ENCODE measurements around the gene TANGO2. TPM values are rescaled to one million over a fixed set of nuclear protein-coding genes. Genes with fewer than 3 reads are reported as not detected.

Gene TANGO2
- total RNA-seq, 4 donors from 2014 or later, result 31.7 to 56.7 (median 39.0) TPM

DNA sequence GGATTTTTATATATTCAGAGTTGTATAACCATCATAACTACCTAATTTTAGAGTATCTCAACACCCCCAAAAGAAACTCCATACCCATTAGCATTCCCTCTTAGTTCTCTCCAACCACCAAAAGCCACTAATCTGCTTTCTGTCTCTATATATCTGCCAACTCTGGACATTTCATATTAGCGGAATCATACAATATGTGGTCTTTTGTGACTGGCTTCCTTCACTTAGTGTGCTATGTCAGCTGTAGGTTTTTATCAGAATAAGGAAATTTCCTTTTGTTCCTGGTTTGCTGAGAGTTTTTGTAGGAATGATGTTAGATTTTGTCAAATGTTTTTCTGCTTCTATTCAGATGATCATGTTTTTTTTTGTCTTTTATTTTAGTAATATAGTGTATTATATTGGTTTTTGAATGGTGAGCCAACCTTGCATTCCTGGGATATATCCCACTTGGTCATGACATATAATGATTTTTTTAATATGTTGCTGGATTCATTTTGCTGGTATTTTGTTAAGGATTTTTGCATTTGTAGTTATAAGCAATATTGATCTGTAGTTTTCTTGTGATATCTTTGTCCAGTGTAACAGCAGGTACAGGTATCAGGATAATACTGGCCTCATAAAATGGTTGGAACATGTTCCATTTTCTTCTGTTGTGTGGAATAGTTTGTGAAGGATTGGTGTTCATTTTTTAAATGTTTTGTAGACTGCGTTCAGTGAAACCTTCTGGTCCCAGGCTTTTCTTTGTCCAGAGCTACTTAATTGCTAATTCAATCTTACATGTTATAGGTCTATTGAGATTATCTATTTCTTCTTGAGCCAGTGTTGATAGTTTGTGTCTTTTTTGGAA lies 75.9 kb downstream of the TANGO2 start:
- Histone ChIP-seq H3K36me3 (peaks cover 4 to 100% (median 8%) of the 10 kb centered on the region in 3 donors), H3K27me3 (no peaks in the 10 kb centered on the region), H3K27ac (no peak overlapping the region), H3K9me3 (peaks cover 0 to 12% (median 0%) of the 10 kb centered on the region in 4 donors), H3K4me3 (no peak overlapping the region), H3K4me1 (no peaks in the 10 kb centered on the region)
- no peak for DNase-seq (ENCODE audit: low spot score in 2 of 2)
- TF ChIP-seq, protein P1, sequence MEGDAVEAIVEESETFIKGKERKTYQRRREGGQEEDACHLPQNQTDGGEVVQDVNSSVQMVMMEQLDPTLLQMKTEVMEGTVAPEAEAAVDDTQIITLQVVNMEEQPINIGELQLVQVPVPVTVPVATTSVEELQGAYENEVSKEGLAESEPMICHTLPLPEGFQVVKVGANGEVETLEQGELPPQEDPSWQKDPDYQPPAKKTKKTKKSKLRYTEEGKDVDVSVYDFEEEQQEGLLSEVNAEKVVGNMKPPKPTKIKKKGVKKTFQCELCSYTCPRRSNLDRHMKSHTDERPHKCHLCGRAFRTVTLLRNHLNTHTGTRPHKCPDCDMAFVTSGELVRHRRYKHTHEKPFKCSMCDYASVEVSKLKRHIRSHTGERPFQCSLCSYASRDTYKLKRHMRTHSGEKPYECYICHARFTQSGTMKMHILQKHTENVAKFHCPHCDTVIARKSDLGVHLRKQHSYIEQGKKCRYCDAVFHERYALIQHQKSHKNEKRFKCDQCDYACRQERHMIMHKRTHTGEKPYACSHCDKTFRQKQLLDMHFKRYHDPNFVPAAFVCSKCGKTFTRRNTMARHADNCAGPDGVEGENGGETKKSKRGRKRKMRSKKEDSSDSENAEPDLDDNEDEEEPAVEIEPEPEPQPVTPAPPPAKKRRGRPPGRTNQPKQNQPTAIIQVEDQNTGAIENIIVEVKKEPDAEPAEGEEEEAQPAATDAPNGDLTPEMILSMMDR (IDR thresholded peaks at IDR 0.05), result no peak
- no peak for TF ChIP-seq POLR2A (IDR thresholded peaks at IDR 0.05)
- no peak for TF ChIP-seq EP300 (IDR thresholded peaks at IDR 0.05)
- WGBS, 2 donors, result 95 to 96% methylated on average over 2 of the region's 2 CpGs

DNA sequence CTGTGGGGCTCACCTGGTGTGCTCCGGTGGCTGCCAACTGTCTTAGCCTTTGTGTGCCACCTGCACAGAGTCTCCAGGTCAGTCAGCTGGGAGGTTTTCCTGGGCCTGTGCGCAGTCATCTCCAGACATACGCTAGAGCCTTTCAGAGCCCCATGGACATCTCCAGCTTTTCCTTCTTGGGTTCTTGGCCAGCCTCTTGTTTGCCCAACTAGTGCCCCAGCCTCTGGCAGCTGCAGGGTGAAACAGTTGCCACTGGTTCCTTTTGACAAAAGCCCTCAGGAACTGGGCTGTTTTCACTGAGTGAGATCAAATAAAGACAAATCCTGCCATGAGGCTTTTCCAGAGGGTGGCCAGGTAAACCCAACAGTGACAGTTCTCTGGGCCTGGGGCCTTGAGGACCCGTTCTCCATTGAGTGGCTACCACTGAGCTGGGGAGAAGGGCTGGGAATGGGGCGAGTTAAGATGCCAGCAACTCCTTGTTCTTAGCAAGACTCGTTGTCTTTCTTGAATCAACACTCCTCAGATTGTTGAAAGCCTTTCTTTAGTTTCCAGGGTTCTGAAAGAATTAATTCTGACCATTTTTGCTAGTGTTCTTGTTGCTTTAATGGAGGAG lies 78.3 kb downstream of the TANGO2 start:
- no peak for DNase-seq (ENCODE audit: low spot score in 2 of 2)
- 94 to 99% methylated on average over 6 of the region's 6 CpGs for WGBS, 2 donors
- TF ChIP-seq POLR2A (IDR thresholded peaks at IDR 0.05), result no peak
- TF ChIP-seq EP300 (IDR thresholded peaks at IDR 0.05), result no peak
- TF ChIP-seq, protein P1 (IDR thresholded peaks at IDR 0.05), result no peak
- no peak overlapping the region for H3K4me3 ChIP-seq
- H3K27me3 ChIP-seq, result no peaks in the 10 kb centered on the region
- no peaks in the 10 kb centered on the region for H3K4me1 ChIP-seq
- peaks cover 0 to 12% (median 0%) of the 10 kb centered on the region in 4 donors for H3K9me3 ChIP-seq
- H3K36me3 ChIP-seq, result peaks cover 0 to 95% (median 4%) of the 10 kb centered on the region in 3 donors
- no peak overlapping the region for H3K27ac ChIP-seq

DNA sequence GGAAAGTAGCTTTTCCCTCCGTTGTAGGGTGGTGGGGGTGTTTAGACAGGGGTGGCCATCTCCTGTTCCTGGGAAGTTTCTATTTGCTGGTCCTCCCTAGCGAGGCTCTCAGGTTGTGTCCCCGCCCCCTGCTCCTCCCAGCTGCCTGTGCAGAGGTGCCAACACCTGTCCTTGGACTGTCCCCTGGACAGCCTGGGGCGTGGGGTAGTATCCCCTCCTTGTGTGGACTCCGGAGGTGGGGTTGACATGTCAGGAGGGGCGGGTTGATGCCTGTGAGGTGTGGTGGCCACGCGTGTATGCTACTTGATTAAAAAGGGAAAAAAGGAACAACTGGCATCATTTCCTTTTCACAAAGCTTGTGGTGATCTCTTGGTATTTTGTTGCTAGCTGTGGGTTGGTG lies 80.7 kb downstream of the TANGO2 start:
- no peak overlapping the region for H3K4me3 ChIP-seq
- TF ChIP-seq POLR2A (IDR thresholded peaks at IDR 0.05) (no peak), EP300 (IDR thresholded peaks at IDR 0.05) (no peak)
- TF ChIP-seq, protein P1 (IDR thresholded peaks at IDR 0.05), result no peak
- H3K4me1 ChIP-seq, result no peaks in the 10 kb centered on the region
- H3K36me3 ChIP-seq, result peaks cover 0 to 95% (median 7%) of the 10 kb centered on the region in 3 donors
- 76 to 82% methylated on average over 8 of the region's 8 CpGs for WGBS, 2 donors
- no peak for DNase-seq (ENCODE audit: low spot score in 2 of 2)
- no peak overlapping the region for H3K27ac ChIP-seq
- H3K9me3 ChIP-seq, result peaks cover 0 to 4% (median 0%) of the 10 kb centered on the region in 4 donors
- no peaks in the 10 kb centered on the region for H3K27me3 ChIP-seq

DNA sequence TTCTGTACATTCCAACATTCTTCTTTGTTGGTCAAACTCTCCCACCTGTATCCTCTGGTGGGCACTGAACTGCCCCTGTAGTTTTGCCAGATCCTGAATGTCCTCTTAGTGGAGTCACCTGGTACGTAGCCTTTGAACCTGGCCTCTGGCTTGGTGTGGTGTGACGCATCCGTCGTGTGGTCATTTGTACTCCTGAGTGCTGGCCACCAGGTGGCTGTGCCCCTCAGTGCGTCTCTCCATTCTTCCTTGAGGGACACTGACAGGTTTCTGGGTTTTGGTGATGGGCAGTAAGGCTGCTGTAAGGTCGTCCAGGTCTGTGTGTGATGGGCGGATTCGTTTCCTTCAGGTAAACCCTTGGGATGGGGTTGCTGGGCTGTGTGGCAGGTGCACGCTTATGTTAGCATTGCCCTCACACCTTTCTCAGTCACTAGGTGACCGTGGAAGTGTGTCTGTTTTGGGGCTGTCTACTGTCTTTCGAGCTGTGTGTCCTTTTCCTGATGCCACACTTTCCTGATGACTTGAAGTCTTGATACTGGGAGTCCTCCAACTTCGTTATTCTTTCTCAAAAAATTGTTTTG lies 81.4 kb downstream of the TANGO2 start:
- 89 to 91% methylated on average over 12 of the region's 12 CpGs for WGBS, 2 donors
- H3K36me3 ChIP-seq, result peaks cover 0 to 95% (median 13%) of the 10 kb centered on the region in 3 donors
- TF ChIP-seq EP300 (IDR thresholded peaks at IDR 0.05) (no peak), POLR2A (IDR thresholded peaks at IDR 0.05) (no peak)
- TF ChIP-seq, protein P1 (IDR thresholded peaks at IDR 0.05), result no peak
- H3K27ac ChIP-seq, result no peak overlapping the region
- H3K27me3 ChIP-seq, result no peaks in the 10 kb centered on the region
- H3K4me1 ChIP-seq, result no peaks in the 10 kb centered on the region
- no peaks in the 10 kb centered on the region for H3K9me3 ChIP-seq
- no peak overlapping the region for H3K4me3 ChIP-seq
- DNase-seq (ENCODE audit: low spot score in 2 of 2), result no peak
